GM19035 (cell line): ENCODE data around the gene CMIP.
"Not testable (repeated sequence)": the region's sequence is repeated elsewhere in the genome, so short reads cannot be mapped to it uniquely, and the experiment has no call there.

Experiments used
- ATAC-seq: cut with Tn5 transposase; IDR thresholded peaks from one replicate; pipeline ENCODE4 v1.9.1; 2021; ENCODE audit not compliant: unreplicated experiment

CMIP gene

DNA sequence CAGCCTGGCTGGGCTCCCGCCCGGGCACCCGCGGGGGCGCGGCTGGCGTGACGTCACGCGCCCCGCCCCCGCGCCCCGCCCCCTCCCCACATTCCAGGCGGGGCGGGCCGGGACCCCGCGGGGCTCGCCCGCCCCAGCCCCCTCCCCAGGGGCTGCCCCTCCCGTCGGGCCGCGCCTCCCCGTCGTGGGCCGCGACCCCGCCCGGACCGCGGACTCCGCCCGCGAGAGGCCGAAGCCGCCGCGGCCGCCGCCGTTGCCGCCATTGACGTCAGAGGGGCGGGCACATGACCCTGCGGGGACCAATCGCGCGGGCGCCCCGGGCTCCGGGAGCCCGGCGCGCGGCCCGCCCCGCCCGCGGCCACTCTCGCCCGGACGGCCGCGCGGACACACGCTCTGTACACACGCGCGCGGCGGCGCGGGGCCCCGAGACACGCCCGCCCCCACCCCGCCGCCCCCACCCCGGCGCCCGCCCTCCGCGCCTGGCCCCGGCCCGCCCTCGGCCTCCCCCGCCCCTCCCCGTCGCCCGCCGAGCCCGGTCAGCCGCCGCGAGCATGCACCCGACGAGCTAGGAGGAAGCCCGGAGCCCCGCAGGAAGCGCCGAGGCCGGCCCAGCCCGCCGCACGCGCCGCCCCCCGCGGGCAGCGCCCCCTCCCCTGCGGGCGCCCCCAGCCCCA, at the start of gene CMIP:
Gene CMIP (plus strand): TSS at position 361 of the 674 bp plus-strand sequence.
- peak; percentile 77 for ATAC-seq

GRCh38 chr16:81394966-81395655, 49.5 kb upstream of the CMIP start:
- no peak for ATAC-seq

DNA sequence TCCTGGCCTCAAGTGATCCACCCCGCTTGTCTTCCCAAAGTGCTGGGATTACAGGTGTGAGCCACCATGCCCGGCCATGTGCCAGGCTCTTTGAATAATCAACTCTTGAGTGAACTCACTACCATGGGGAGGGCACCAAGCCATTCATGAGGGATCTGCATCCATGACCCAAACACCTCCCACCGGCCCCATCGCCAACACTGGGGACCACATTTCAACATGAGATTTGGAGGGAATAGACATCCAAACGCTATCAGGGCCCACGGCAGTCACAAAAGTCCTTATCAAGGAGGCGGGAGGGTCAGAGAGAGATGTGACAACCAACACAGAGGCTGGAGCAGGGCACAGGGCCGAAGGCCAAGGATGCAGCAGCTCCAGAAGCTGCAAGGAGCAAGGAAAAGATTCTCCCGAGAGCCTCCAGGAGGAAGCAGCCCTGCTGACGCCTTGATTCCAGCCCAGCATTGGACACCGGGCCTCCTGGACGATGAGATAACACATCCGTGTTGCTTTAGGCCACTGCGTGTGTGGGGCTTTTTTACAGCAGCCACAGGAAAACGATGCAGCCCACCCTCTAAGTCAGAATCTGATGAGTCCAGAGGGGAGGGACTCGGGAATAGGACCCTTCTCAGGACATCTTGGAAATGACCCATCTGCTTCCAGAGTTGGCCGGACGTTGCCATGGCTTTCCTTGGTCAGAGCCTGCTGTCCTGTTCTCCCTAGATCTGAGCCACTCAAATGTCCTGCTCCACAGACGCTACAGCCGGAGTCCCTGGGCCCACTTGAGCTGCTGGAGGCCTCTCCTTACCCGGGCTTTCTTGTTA, 47.3 kb upstream of the CMIP start:
- no peak for ATAC-seq

DNA sequence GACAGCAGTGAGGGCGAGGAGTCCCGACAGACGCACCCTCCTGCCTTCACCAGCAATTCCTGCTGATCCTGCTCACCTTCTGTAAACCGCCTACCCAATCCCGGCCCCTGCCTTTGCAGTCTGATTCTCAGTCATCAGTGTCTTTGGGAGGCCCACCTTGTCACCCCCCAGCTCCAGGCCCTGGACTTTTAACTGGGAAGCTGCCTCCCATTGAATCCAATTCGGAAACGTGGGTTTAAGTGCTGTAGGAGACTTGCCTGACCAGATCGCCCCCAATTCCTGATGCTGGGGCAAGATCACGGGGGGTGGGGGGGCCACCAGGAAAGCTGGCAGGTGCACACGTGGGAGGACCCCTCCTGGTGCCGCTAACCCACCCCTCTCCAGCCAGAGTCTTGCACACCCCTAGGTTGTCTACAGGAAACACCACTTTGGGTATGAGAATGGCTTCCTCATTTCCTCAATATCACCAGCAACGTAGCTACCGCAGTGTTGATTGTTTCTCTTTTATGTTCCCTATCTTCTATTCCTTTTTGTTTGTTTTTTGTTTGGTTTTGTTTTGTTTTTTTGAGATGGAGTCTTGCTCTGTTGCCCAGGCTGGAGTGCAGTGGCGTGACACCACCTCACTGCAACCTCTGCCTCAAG, 46.6 kb upstream of the CMIP start:
- ATAC-seq, result no peak

- no peak for ATAC-seq
These were observed 44.7 kb upstream of the CMIP start for GRCh38 chr16:81399909-81400308.

DNA sequence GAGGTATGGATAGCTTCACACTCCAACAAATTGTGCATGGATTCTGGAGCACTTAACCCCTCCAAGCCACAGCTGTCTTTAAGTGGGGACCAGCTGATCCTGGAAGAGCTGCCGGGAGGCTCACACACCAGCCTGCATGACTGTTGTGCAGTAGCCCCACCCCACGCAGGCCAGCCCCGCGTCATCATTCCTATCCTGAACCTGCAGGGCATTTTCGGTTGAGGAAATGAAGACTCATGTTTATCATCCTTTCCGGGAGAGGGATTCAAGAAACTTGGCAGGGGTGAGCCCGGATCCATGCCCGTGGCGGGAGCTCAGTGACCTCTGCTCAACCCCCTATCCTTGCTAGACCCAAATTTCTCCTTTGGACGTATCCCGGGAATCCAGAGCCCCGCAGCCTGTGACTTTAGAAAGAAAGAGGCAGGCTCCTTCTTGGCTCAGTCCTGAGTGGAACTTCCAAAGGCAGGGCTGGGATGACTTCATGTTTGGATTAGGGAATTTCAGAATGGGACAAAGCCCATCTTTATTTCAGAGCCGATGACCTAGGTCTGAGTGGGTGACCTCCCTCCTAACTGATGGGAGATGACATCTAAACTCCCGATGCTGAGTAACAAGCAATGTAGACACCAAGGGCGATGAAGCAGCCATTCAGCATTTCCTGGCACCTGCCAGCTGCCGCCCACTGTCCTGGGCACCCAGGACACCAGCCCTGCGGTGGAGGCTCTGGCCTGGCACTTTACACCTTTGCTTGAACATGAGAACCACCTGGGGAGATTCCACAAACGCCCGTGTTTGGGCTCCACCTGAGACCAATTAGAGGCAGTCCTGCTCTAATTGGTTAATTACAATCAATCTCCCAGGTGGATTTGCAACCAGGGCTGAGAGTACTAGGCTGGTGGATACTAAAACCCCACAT, 43.3 kb upstream of the CMIP start:
- ATAC-seq, result no peak

DNA sequence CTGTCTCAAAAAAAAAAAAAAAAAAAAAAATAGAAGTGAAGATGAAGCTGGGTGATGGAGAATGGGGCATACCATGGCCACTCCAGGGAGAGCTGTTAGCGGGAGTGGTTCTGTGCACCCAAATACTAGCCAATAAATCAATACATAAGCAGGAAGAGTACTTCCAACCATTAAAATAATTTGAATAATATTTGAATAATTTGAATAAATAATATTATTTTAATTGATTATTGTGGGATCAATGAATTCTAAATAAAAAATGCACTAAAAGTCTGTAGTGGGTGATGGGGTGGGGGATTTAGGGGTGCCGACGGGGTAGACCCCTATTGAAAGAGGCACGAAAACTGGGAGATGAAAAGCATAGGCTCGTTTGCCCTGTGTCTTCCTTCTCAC, 41.4 kb upstream of the CMIP start:
- ATAC-seq, result no peak

DNA sequence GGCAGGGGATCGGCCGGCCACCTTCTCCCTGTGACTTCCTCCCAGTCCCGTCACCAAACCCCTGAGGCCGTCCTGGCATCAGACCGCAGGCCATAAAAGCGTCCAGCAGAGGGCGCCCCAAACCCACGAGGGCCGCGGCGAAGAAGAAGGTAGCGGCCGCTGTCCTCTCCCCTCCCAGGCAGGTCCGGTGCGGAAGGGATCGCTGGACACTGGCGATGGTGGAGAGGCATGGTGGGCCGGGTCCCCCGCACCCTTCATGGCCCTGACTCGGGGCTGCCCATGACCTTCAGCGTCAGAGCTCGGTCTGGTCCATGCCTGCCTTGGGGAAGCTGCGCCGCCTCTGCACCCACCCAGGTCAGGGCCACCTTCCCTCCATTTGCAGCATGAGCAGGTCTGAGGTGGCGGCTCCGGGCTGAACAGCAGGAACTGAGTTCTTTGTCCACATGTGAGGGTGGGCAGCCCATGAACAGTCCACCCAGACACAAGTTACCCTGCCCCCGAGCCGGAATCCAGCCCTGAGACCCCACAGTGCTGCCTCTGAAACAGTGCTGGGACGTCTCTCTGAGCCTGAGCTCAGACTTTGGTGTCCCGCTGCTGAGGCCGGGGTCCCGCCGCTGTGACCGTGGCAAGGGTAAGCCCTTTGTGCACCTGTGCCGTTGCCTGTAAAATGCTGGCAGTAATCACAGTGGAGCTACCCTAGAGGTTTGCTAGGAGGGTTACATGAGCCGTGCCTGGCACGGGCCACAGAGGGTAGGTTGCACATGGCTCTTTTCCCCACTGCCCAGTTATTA, 40.8 kb upstream of the CMIP start:
- peak; percentile 79 for ATAC-seq

DNA sequence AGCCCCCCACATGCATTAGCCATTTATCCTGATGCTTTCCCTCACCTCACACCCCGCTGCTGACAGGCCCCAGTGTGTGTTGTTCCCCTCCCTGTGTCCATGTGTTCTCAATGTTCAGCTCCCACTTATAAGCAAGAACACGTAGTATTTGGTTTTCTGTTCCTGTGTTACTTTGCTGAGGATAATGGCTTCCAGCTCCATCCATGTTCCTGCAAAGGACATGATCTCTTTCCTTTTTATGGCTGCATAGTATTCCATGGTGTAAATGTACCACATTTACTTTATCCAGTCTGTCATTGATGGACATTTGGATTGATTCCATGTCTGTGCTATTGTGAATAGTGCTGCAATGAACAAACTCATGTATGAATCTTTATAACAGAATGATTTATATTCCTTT, 39.6 kb upstream of the CMIP start:
- not testable (repeated sequence) for ATAC-seq

- ATAC-seq, result no peak
These were observed 38.9 kb upstream of the CMIP start for GRCh38 chr16:81405702-81406113.

DNA sequence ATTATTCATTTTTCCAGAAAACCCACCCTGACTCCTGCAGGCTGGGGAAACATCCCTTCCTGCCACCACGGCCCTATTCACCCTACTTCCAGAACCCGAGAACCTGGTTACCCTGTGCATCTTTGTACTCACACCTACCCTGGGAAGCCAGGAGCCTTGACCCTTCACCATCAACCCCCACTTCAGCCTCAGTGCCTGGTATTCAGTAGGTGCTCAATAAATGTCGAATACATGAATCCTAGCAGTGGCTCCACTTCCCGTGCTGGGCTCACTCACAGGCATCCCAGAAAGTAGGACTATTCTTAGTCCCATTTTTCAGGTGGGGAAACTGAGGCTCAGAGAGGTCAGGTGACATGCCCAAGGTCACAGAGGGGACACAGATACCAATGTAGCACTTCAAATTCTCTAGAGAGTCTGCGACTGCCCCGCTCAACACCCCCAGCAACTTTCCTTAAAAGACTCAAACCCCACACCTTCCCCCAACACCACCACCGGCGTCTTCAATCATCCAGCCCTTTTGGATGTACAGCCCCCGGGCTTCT, 36.1 kb upstream of the CMIP start:
- ATAC-seq, result no peak

DNA sequence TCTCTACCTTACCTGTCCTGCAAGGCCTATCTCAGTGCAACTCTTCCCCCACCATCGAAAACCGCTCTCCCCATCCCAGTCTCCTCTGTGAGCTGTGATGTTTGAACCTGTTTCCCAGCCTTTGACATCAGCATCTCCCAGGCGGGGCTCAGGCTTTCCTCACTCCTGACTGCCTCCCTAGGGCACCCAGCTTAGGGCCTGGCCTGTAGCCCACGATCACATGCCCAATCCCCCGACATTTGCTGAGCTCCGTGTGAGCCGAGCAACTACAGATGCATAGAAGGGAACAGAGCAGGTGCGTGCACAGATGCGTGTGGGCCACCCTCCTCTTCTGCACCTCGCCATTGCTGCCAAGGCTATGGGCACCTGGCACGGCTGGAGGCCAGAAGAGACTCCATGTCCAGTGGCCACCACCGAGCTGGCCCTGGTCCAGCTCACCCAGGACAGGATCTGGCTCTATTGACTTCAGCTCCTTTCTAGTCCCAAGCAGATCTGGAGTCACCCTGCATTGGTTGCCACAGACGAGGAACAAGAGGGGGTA, 35.5 kb upstream of the CMIP start:
- no peak for ATAC-seq

GRCh38 chr16:81410643-81411293, 33.8 kb upstream of the CMIP start:
- ATAC-seq, result no peak

- no peak for ATAC-seq
These were observed 31.2 kb upstream of the CMIP start for GRCh38 chr16:81413245-81413990.

- no peak for ATAC-seq
These were observed 28.9 kb upstream of the CMIP start for GRCh38 chr16:81415751-81416150.

DNA sequence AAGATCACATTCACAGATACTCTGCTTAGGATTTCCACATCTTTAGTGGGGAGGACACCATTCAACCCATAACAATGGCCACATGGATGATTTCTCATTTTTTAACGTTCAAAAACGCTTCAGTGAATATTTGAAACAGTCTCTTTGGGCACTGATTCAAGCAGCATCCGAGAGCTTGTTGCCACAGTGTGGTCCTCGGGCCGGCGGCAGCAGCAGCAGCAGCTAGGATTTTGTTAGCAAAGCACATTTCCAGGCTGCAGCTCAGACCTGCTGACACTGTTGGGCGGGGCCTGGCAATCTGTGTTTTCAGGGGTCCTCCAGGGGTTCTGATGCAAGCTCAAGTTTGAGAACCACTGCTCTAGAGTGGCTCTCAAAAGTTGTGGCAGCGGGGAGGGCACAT, 27.9 kb upstream of the CMIP start:
- ATAC-seq, result no peak

DNA sequence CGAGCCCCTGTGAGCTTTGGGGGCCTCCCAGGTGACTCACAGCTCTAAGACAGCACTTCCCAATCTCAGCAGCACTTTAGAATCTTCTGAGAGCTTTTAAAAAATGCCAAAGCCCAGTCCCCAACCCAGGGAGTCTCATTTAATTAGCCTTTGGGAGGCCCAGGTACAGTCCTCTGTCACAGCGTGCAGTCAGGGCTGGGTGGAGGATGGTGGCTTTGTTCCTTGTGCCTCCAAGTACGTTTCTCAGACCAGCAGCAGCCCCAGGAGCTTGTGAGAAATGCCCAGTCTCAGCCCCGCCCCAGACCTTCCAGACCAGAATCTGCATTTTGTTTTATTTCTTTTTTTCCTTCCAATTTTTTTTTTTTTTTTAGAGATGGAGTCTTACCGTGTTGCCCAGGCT, 27.4 kb upstream of the CMIP start:
- ATAC-seq, result no peak

DNA sequence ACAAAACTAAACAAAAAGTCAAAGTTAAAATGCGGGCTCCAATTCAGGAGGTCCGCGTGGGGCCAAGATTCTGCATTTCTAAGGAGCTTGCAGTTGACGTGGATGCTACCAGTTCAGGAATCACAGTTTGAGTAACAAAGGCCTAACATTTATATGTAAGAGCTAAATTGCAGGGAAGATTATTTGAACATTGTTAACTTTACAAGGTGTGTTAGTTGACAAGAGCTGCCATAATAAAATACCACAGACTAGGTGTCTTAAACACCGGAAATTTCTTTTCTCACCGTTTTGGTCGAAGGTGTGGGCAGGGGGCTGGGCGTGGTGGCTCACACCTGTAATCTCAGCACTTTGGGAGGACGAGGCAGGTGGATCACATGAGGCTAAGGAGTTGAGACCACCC, 24.8 kb upstream of the CMIP start:
- ATAC-seq, result no peak
